Esophagus mucosa (tissue), 1 donor: Measurements from ENCODE around the gene PTMA. TPM values are rescaled to one million over a fixed set of nuclear protein-coding genes. Genes with fewer than 3 reads are reported as not detected.

Experiments
- total RNA-seq: library from RNA; stranded (reverse); gene quantifications from one replicate; pipeline ENCODE4 v1.2.4, GENCODE V29; 2023
- donor health status: DM: yes; HTN: yes; CAD: no.

The PTMA gene
- total RNA-seq, 1 donor from 2014 or later = 924 TPM

Other genes starting within 250 kb of the PTMA start
- gene NCL, start 244.0 kb upstream of the PTMA start, total RNA-seq = 403 TPM
- gene NMUR1, start 178.1 kb upstream of the PTMA start, total RNA-seq = 0.08 TPM
- not detected for gene TEX44, start 115.7 kb upstream of the PTMA start, total RNA-seq
- gene PDE6D, start 72.8 kb downstream of the PTMA start, total RNA-seq = 18.5 TPM
- 16.8 TPM for gene COPS7B, start 77.9 kb downstream of the PTMA start, total RNA-seq
- gene NPPC, start 217.9 kb downstream of the PTMA start, total RNA-seq = 2.1 TPM